ENCODE data around the gene ETNK1. TPM values are rescaled to one million over a fixed set of nuclear protein-coding genes. Genes with fewer than 3 reads are reported as not detected.
A peak's percentile ranks its signal among the peaks of the same experiment; 100 is the strongest.

ETNK1 gene
- total and polyA plus RNA-seq, 12 donors, result 16.8 to 79.2 (median 51.5) TPM

- intact Hi-C loops (cut with DNase I), result no loop called here
- Histone ChIP-seq H3K27ac (no peak overlapping the region), H3K4me3 (no peak overlapping the region), H3K36me3 (replicated peaks in 1 of 2) (peaks cover 0 to 13% of the 10 kb centered on the region in 2 donors), H3K27me3 (no peaks in the 10 kb centered on the region), H3K4me1 (replicated peaks in 1 of 2) (no peaks in the 10 kb centered on the region), H3K9me3 (replicated peaks in 1 of 3) (no peaks in the 10 kb centered on the region)
- no peak for DNase-seq
- WGBS, 4 donors, result 61 to 70% (median 67%) methylated on average over 3 of the region's 3 CpGs
- TF ChIP-seq POLR2A (IDR thresholded peaks at IDR 0.05) (no peak), CTCF (IDR thresholded peaks at IDR 0.05) (no peak)
Observed at GRCh38 chr12:22672951-22673350, 48.0 kb downstream of the ETNK1 start.

GRCh38 chr12:22677781-22678574 is 53.0 kb downstream of the ETNK1 start:
- no peaks in the 10 kb centered on the region for H3K9me3 ChIP-seq (replicated peaks in 1 of 3)
- H3K4me1 ChIP-seq (replicated peaks in 1 of 2), result no peaks in the 10 kb centered on the region
- TF ChIP-seq POLR2A (IDR thresholded peaks at IDR 0.05) (no peak), CTCF (IDR thresholded peaks at IDR 0.05) (no peak)
- no peaks in the 10 kb centered on the region for H3K27me3 ChIP-seq
- H3K27ac ChIP-seq, result no peak overlapping the region
- DNase-seq, result no peak
- no peak overlapping the region for H3K4me3 ChIP-seq
- 84 to 91% (median 88%) methylated on average over 6 of the region's 6 CpGs for WGBS, 4 donors
- peaks cover 0 to 19% of the 10 kb centered on the region in 2 donors for H3K36me3 ChIP-seq (replicated peaks in 1 of 2)
- intact Hi-C loops (cut with DNase I), result no loop called here

GRCh38 chr12:22682663-22683062 is 57.7 kb downstream of the ETNK1 start:
- H3K4me1 ChIP-seq (replicated peaks in 1 of 2), result peaks cover 0 to 10% of the 10 kb centered on the region in 2 donors
- no peaks in the 10 kb centered on the region for H3K9me3 ChIP-seq (replicated peaks in 1 of 3)
- H3K36me3 ChIP-seq (replicated peaks in 1 of 2), result peaks cover 0 to 10% of the 10 kb centered on the region in 2 donors
- TF ChIP-seq POLR2A (IDR thresholded peaks at IDR 0.05) (no peak), CTCF (IDR thresholded peaks at IDR 0.05) (no peak)
- intact Hi-C loops (cut with DNase I), result no loop called here
- DNase-seq, result no peak
- H3K4me3 ChIP-seq, result no peak overlapping the region
- 84 to 88% (median 85%) methylated on average over 2 of the region's 2 CpGs for WGBS, 4 donors
- peak overlapping the region in 1 of 5 donors; percentile 12 for H3K27ac ChIP-seq
- H3K27me3 ChIP-seq, result no peaks in the 10 kb centered on the region

GRCh38 chr12:22683131-22683530 is 58.2 kb downstream of the ETNK1 start:
- no peak overlapping the region for H3K4me3 ChIP-seq
- no peaks in the 10 kb centered on the region for H3K27me3 ChIP-seq
- TF ChIP-seq POLR2A (IDR thresholded peaks at IDR 0.05) (no peak), CTCF (IDR thresholded peaks at IDR 0.05) (no peak)
- peak in 1 of 7 donors; percentile 24 for DNase-seq
- intact Hi-C loops (cut with DNase I), result no loop called here
- H3K36me3 ChIP-seq (replicated peaks in 1 of 2), result peaks cover 0 to 10% of the 10 kb centered on the region in 2 donors
- H3K4me1 ChIP-seq (replicated peaks in 1 of 2), result peaks cover 0 to 14% of the 10 kb centered on the region in 2 donors
- peak overlapping the region in 1 of 5 donors; percentile 12 for H3K27ac ChIP-seq
- H3K9me3 ChIP-seq (replicated peaks in 1 of 3), result no peaks in the 10 kb centered on the region
- 72 to 95% (median 88%) methylated on average over 1 of the region's 1 CpG for WGBS, 4 donors
